Measurements from ENCODE around the gene PARD3B.
"Not testable (repeated sequence)": the region's sequence is repeated elsewhere in the genome, so short reads cannot be mapped to it uniquely, and the experiment has no call there.

PARD3B gene

GRCh38 chr2:204542982-204543608 lies 2.2 kb upstream of the PARD3B start:
- DNase-seq (no peak), ATAC-seq (no peak)

GRCh38 chr2:204545861-204546735 lies 823 bp downstream of the PARD3B start:
- ATAC-seq (no peak), DNase-seq (no peak)

DNA sequence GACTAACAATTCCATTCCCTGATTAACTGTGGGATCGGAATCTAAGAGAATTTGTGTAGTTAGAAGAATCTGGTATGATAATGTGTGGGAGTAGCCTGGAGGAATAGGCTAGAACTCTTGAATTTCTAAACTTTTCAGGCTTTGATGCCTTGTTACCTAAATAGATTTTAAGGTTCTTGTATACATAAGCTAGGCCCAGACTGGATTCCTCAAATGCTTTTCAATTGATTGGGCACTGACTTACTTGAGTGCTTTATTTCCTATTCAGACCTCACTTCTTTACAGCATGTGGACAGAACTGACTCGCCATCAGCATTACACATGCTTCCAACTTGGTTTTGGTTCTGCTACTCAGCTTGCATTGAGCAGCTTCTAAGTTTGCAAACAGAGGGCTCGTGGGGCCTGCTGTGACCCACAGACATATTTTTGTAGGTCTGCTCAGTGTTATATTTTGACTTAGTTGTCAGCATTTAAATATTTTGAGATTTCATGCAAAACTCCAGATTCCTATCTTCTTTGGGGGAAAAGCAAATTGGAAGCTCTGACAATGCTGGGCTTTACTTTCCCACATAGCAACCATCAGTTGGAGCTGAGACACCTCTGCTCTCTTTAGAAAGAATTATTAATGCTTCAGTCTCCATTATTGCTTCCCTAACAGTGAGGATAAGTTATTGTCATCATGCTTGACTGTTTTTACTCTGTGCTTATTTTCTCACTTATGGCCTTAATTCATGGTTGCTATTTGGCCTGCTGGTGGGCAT lies 5.7 kb downstream of the PARD3B start:
- DNase-seq = no peak
- no peak for ATAC-seq

DNA sequence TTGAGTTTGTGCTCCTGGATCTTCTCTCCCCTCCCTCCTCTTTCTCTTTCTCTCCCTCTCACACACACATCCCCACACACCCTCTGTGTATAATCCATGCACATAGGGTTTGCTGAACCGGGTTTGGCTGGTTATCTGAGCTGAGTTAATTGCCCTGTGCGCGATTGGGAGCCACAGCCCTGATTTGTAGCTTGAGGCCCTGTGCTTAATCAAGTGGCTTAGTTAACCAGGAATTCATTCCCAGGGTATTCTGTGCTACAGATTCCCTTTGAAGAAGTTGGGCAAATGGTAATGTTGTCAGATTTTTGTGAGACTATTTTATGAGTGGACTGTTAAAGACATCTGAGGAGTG lies 6.2 kb downstream of the PARD3B start:
- DNase-seq (no peak), ATAC-seq (no peak)

- DNase-seq = no peak
- ATAC-seq = no peak
Measured at GRCh38 chr2:204557604-204558003, 12.3 kb downstream of the PARD3B start.

- not testable (repeated sequence) for DNase-seq, ATAC-seq
Measured at GRCh38 chr2:204559358-204559757, 14.1 kb downstream of the PARD3B start.

DNA sequence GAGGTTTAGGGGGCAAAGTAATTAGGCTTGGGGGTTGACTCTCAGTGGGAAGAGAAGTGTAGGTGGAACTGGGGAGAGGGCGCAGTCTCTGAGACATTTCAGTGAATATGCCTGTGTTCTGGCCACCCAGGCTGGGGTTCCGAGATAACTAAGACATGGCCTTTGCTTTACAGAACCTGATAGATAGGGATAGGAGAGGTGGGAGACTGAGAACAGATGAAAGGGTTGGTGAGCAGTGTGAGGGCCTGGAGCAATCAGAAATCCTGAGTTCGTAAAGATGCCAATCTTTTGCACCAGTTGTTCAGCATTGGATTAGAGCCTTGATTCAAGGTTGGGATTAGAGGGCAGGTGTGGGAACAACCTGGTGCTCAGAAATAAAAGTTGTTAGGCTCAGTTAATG lies 15.6 kb downstream of the PARD3B start:
- no peak for ATAC-seq
- DNase-seq = no peak

DNA sequence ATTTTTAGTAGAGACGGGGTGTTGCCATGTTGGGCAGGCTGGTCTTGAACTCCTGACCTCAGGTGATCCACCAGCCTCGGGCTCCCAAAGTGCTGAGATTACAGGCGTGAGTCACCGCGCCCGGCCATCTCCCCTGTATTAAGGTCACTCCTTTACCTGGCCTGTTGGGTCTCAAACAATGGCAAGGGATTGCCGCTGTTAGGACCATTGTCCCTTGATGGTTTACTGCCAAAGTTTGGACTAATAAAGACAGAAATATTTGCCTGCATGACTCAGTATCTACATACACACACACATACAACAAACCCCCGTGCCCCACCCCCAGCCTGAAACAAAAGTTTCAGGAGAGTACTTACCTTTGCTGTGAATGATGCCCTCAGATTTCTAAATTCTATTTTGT lies 16.5 kb downstream of the PARD3B start:
- DNase-seq (no peak), ATAC-seq (no peak)

DNA sequence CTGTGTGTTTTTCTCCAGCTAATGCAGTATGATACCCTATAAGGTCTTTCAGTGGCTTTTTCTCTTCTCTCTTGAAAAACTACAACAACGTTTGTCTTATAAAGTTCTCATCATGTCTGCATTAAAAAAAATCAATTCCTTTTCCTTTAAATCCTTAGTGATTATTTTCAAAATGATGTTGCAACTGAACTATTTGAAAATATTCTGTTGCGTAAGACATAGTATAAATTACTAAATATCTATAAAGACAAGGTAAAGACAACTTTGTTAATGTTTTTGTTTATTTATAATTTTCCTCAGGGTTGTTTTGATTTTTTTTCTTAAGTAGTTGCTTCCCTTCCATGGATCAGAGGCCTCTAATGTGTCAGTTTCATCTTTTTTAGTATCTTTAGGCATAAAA lies 21.2 kb downstream of the PARD3B start:
- ATAC-seq (no peak), DNase-seq (no peak)

DNA sequence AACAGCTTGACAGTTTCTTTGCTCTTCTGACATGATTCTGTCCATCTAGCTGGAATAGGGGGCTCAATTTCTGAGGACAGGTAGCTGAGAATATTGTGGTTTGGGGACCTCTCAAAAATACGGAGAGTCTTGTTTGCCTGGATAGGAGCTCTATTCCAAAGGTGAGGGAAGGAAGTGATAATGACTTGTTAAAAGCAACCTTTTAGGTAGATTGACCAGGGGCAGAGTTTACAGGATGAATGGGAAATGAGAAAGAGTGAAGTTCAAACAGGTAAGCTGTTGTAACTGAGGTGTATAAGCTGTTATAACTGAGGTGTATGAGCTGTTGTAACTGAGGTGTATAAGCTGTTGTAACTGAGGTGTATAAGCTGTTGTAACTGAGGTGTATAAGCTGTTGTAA lies 25.1 kb downstream of the PARD3B start:
- ATAC-seq (no peak), DNase-seq (no peak)

- no peak for DNase-seq
- ATAC-seq = no peak
Measured at GRCh38 chr2:204571041-204571440, 25.8 kb downstream of the PARD3B start.

DNA sequence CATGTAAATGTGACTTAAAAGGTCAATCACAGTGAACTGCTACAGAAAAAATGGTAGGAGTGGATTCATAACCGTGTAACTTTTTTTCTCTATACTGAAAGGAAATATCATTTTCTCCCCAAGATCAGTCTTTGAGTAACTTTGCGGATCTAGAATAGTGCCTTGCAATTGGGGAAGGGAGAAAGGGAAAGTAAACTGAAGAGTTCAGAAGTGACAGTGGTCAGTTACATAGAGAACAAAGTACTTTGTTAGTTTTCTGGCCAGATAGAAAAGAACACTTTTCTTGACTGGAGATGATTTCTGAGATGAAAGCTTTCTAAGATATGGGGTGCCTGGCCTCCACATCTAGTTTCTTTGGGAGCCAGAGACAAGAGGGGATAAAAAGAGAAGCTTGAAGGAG lies 26.6 kb downstream of the PARD3B start:
- no peak for DNase-seq
- ATAC-seq = no peak

GRCh38 chr2:204573221-204573620 lies 27.9 kb downstream of the PARD3B start:
- ATAC-seq = no peak
- no peak for DNase-seq

- ATAC-seq = no peak
Measured at GRCh38 chr2:204574486-204574885, 29.2 kb downstream of the PARD3B start.

GRCh38 chr2:204575463-204575862 lies 30.2 kb downstream of the PARD3B start:
- no peak for ATAC-seq
- DNase-seq = no peak

More at GRCh38 chr2:204574486-204574885, 29.2 kb downstream of the PARD3B start:
- DNase-seq = no peak

- ATAC-seq (peak; percentile 39), DNase-seq (peak; percentile 8)
Measured at GRCh38 chr2:204576362-204576979, 31.2 kb downstream of the PARD3B start.

- ATAC-seq (no peak), DNase-seq (no peak)
Measured at GRCh38 chr2:204578928-204579598, 33.8 kb downstream of the PARD3B start.

DNA sequence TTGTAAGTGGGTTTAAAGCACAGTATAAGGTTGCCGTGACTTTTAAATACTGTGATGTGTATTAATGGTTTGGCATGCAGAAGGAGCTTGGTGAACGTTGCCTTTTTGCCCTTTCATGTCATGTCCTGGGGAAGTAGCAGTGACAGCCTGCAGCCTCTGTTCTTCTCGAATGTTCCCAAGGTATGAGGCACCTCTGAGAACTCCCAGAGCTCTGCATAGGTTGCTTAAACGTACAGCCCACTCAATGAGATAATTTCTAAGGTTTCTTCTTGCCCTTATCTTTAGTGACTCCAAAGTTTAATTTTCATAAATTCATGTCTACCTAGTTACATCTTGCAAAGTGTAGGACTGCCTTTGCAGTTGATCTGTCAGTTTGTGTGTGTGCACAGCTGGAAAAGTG lies 36.7 kb downstream of the PARD3B start:
- DNase-seq (no peak), ATAC-seq (no peak)

DNA sequence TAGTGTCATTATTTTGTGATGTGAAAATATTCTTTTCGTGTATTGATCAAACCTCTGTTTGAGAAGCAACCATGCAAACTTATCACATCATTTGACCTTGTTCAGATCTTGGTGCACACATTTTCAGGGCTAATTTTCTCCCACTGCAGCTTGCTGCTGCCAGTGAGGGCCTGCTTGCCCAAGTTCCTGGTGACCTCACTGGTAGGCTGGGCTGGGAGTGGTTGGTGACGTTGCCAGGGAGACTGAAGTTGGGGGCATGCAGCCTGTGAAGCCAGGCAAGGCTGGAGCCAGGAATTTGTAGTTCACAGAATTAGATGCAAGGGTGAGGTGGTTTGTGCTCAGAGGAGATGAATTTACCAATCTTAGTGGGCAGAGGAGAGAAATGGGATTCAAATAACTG lies 38.5 kb downstream of the PARD3B start:
- DNase-seq (no peak), ATAC-seq (no peak)

GRCh38 chr2:204585930-204586329 lies 40.7 kb downstream of the PARD3B start:
- DNase-seq = no peak
- no peak for ATAC-seq

GRCh38 chr2:204586444-204587180 lies 41.3 kb downstream of the PARD3B start:
- ATAC-seq = no peak
- DNase-seq = no peak

Measured in stimulated activated naive CD8-positive, alpha-beta T cell treated with anti-CD3 and anti-CD28 coated beads, Interleukin-15, Interleukin-2, amounts not matched to agents 100 U/mL and 50 U/mL, for 24 hours (primary cell).